Activated B cell treated with CpG ODN at 0.5 μM for 24 hours (primary cell): ENCODE results near the gene FAXC. TPM values are rescaled to one million over a fixed set of nuclear protein-coding genes. Genes with fewer than 3 reads are reported as not detected.

Experiments
- ATAC-seq: fragments of 200-7000 bp; cut with Tn5 transposase; one replicate; pipeline ENCODE4 v1.10.0; 2021; ENCODE audit warnings: low read depth, mild to moderate bottlenecking, moderate library complexity
- CTCF ChIA-PET: fragments of 350-600 bp; sonication (Branson Sonifier 250); formaldehyde crosslinking; loops from one replicate; lab custom pipeline; 2021; ENCODE audit warnings: antibody characterized with exemption; lab: Charles Lee
- POLR2A ChIA-PET: fragments of 350-600 bp; sonication (Branson Sonifier 250); formaldehyde crosslinking; loops from one replicate; lab custom pipeline; 2021; ENCODE audit warnings: antibody characterized with exemption; lab: Charles Lee
- DNase-seq: peaks from one replicate; pipeline ENCODE4 v3.0.0; 2022
- H3K27ac Mint-ChIP-seq: one replicate; pipeline ENCODE4 v1.8.0; 2020; ENCODE audit warnings: mixed read lengths
- H3K27me3 Mint-ChIP-seq: one replicate; pipeline ENCODE4 v1.8.0; 2021; ENCODE audit warnings: mixed read lengths
- H3K36me3 Mint-ChIP-seq: one replicate; pipeline ENCODE4 v1.8.0; 2021; ENCODE audit warnings: low read depth, mixed read lengths
- H3K4me1 Mint-ChIP-seq: one replicate; pipeline ENCODE4 v1.8.0; 2021; ENCODE audit warnings: mixed read lengths
- H3K4me3 Mint-ChIP-seq: one replicate; pipeline ENCODE4 v1.8.0; 2020; ENCODE audit warnings: mild to moderate bottlenecking, mixed read lengths
- H3K9me3 Mint-ChIP-seq: one replicate; pipeline ENCODE4 v1.8.0; 2020; ENCODE audit warnings: mixed read lengths
- CTCF ChIP-seq: fragments of 200-600 bp; IDR thresholded peaks from one replicate; pipeline ENCODE4 v1.8.0; 2022; ENCODE audit warnings: antibody characterized with exemption, mild to moderate bottlenecking
- intact Hi-C: fragments of 100-400 bp; cut with micrococcal nuclease; formaldehyde crosslinking; loops from one replicate; pipeline ENCODE4 v1.15.1; 2024
- total RNA-seq: library from RNA; stranded (reverse); gene quantifications from 2 replicates; pipeline ENCODE4 v1.2.3, GENCODE V29; 2022

The FAXC gene
- total RNA-seq, 1 donor from 2014 or later = not detected

- ATAC-seq = no peak
- H3K27ac Mint-ChIP-seq = no peak overlapping the region
- intact Hi-C loops = no loop called here
Measured at GRCh38 chr6:99296261-99296660, 53.2 kb downstream of the FAXC start.

GRCh38 chr6:99295276-99295675, 54.2 kb downstream of the FAXC start:
- H3K9me3 Mint-ChIP-seq = no peaks in the 10 kb centered on the region
- POLR2A ChIA-PET = no interaction called here
- no peak for TF ChIP-seq CTCF

More at GRCh38 chr6:99296261-99296660, 53.2 kb downstream of the FAXC start:
- no peak for DNase-seq
- CTCF ChIA-PET = no interaction called here
- no peak overlapping the region for H3K4me3 Mint-ChIP-seq
- H3K4me1 Mint-ChIP-seq = no peaks in the 10 kb centered on the region
- POLR2A ChIA-PET = no interaction called here
- no peak for TF ChIP-seq CTCF
- H3K36me3 Mint-ChIP-seq = no peaks in the 10 kb centered on the region
- peaks cover 22% of the 10 kb centered on the region for H3K27me3 Mint-ChIP-seq
- no peaks in the 10 kb centered on the region for H3K9me3 Mint-ChIP-seq

GRCh38 chr6:99294786-99295185, 54.7 kb downstream of the FAXC start:
- CTCF ChIA-PET = no interaction called here
- TF ChIP-seq CTCF = no peak
- no peaks in the 10 kb centered on the region for H3K36me3 Mint-ChIP-seq
- peaks cover 10% of the 10 kb centered on the region for H3K27me3 Mint-ChIP-seq
- POLR2A ChIA-PET = no interaction called here
- intact Hi-C loops = no loop called here
- no peak overlapping the region for H3K27ac Mint-ChIP-seq
- no peak overlapping the region for H3K4me3 Mint-ChIP-seq
- H3K9me3 Mint-ChIP-seq = no peaks in the 10 kb centered on the region
- ATAC-seq (no peak), DNase-seq (no peak)
- no peaks in the 10 kb centered on the region for H3K4me1 Mint-ChIP-seq

More at GRCh38 chr6:99295276-99295675, 54.2 kb downstream of the FAXC start:
- Mint-ChIP-seq H3K4me3 (no peak overlapping the region), H3K27me3 (peaks cover 13% of the 10 kb centered on the region), H3K4me1 (no peaks in the 10 kb centered on the region), H3K36me3 (no peaks in the 10 kb centered on the region), H3K27ac (no peak overlapping the region)
- DNase-seq (no peak), ATAC-seq (no peak)
- intact Hi-C loops = no loop called here
- CTCF ChIA-PET = no interaction called here

GRCh38 chr6:99289701-99290100, 59.8 kb downstream of the FAXC start:
- intact Hi-C loops = no loop called here
- Mint-ChIP-seq H3K4me1 (no peaks in the 10 kb centered on the region), H3K36me3 (no peaks in the 10 kb centered on the region), H3K4me3 (no peak overlapping the region), H3K27me3 (peaks cover 4% of the 10 kb centered on the region), H3K9me3 (no peaks in the 10 kb centered on the region), H3K27ac (no peak overlapping the region)
- no peak for DNase-seq
- ChIA-PET POLR2A (interaction anchor here (0.6 kb wide), 1 partner anchor 104 kb away, joined by 6 read pairs; the partner anchor contains the start of gene COQ3), CTCF (no interaction called here)
- ATAC-seq = no peak
- no peak for TF ChIP-seq CTCF

- no peaks in the 10 kb centered on the region for H3K9me3 Mint-ChIP-seq
- H3K36me3 Mint-ChIP-seq = no peaks in the 10 kb centered on the region
- ChIA-PET POLR2A (no interaction called here), CTCF (no interaction called here)
- peaks cover 2% of the 10 kb centered on the region for H3K27me3 Mint-ChIP-seq
- no peaks in the 10 kb centered on the region for H3K4me1 Mint-ChIP-seq
- ATAC-seq (no peak), DNase-seq (no peak)
- intact Hi-C loops = no loop called here
- TF ChIP-seq CTCF = no peak
- H3K4me3 Mint-ChIP-seq = no peak overlapping the region
- no peak overlapping the region for H3K27ac Mint-ChIP-seq
Measured at GRCh38 chr6:99288668-99289067, 60.8 kb downstream of the FAXC start.
